Activated naive CD4-positive, alpha-beta T cell treated with anti-CD3 and anti-CD28 coated beads, Interleukin-2, amount 10 ng/mL, durations not matched to agents 7 days and 5 days (primary cell): ENCODE data around the gene ERICH4.

Experiments used
- CTCF ChIA-PET: fragments of 350-600 bp; sonication (Branson Sonifier 250); formaldehyde crosslinking; loops from one replicate; lab custom pipeline; 2021; ENCODE audit warnings: antibody characterized with exemption; lab: Charles Lee
- DNase-seq: peaks from one replicate; pipeline ENCODE4 v3.0.0-alpha.2; 2020
- H3K27ac Mint-ChIP-seq: one replicate; pipeline ENCODE4 v1.8.0; 2021; ENCODE audit warnings: mild to moderate bottlenecking, moderate library complexity, mixed read lengths
- H3K27me3 Mint-ChIP-seq: one replicate; pipeline ENCODE4 v1.8.0; 2021; ENCODE audit warnings: mild to moderate bottlenecking, mixed read lengths
- H3K36me3 Mint-ChIP-seq: one replicate; pipeline ENCODE4 v1.8.0; 2021; ENCODE audit warnings: mixed read lengths
- H3K4me1 Mint-ChIP-seq: one replicate; pipeline ENCODE4 v1.8.0; 2021; ENCODE audit warnings: mixed read lengths
- H3K4me3 Mint-ChIP-seq: one replicate; pipeline ENCODE4 v1.8.0; 2021; ENCODE audit warnings: mild to moderate bottlenecking, moderate library complexity, mixed read lengths
- H3K9me3 Mint-ChIP-seq: one replicate; pipeline ENCODE4 v1.8.0; 2021; ENCODE audit warnings: mixed read lengths

Gene ERICH4

DNA sequence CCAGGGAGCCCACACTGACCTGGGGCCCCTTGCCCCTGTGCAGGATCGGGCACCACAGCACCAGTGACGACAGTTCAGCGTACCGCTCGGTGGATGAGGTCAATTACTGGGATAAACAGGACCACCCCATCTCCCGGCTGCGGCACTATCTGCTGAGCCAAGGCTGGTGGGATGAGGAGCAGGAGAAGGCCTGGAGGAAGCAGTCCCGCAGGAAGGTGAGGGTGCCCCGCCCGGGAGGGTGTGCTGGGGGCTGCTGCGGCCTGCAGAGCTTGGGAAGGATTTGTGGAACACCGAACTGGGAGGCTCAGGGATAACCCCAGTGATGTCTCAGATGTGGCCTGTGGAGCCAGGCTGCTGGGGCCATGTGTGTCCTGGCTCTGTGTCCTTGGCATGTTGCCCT, 20.0 kb upstream of the ERICH4 start:
- Mint-ChIP-seq H3K4me1 (peaks cover 13% of the 10 kb centered on the region), H3K27ac (no peak overlapping the region)
- CTCF ChIA-PET: no interaction called here

DNA sequence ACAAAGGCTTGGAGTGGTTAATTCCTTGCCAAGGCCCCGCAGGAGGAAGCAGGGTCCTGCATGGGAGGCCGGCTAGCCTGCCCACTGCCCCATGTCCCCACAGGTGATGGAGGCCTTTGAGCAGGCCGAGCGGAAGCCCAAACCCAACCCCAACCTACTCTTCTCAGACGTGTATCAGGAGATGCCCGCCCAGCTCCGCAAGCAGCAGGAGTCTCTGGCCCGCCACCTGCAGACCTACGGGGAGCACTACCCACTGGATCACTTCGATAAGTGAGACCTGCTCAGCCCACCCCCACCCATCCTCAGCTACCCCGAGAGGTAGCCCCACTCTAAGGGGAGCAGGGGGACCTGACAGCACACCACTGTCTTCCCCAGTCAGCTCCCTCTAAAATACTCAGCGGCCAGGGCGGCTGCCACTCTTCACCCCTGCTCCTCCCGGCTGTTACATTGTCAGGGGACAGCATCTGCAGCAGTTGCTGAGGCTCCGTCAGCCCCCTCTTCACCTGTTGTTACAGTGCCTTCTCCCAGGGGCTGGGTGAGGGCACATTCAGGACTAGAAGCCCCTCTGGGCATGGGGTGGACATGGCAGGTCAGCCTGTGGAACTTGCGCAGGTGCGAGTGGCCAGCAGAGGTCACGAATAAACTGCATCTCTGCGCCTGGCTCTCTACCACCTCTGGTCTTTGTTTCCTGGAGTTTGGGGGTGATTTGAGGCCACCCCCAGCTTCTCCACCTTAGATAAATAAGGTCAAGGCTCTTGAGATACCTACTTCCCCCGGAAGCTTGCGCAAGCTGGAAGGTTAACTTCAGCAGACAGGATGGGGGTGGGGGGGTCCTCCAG, 18.4 kb upstream of the ERICH4 start:
- Mint-ChIP-seq H3K4me1 (peaks cover 27% of the 10 kb centered on the region), H3K27ac (no peak overlapping the region), H3K9me3 (no peaks in the 10 kb centered on the region), H3K36me3 (peaks cover 11% of the 10 kb centered on the region), H3K4me3 (no peak overlapping the region), H3K27me3 (no peaks in the 10 kb centered on the region)
- CTCF ChIA-PET: no interaction called here
- DNase-seq: no peak

More for the DNA sequence above, 20.0 kb upstream of the ERICH4 start:
- H3K9me3 Mint-ChIP-seq: no peaks in the 10 kb centered on the region
- no peak overlapping the region for H3K4me3 Mint-ChIP-seq
- peaks cover 14% of the 10 kb centered on the region for H3K36me3 Mint-ChIP-seq
- no peak for DNase-seq
- H3K27me3 Mint-ChIP-seq: no peaks in the 10 kb centered on the region

DNA sequence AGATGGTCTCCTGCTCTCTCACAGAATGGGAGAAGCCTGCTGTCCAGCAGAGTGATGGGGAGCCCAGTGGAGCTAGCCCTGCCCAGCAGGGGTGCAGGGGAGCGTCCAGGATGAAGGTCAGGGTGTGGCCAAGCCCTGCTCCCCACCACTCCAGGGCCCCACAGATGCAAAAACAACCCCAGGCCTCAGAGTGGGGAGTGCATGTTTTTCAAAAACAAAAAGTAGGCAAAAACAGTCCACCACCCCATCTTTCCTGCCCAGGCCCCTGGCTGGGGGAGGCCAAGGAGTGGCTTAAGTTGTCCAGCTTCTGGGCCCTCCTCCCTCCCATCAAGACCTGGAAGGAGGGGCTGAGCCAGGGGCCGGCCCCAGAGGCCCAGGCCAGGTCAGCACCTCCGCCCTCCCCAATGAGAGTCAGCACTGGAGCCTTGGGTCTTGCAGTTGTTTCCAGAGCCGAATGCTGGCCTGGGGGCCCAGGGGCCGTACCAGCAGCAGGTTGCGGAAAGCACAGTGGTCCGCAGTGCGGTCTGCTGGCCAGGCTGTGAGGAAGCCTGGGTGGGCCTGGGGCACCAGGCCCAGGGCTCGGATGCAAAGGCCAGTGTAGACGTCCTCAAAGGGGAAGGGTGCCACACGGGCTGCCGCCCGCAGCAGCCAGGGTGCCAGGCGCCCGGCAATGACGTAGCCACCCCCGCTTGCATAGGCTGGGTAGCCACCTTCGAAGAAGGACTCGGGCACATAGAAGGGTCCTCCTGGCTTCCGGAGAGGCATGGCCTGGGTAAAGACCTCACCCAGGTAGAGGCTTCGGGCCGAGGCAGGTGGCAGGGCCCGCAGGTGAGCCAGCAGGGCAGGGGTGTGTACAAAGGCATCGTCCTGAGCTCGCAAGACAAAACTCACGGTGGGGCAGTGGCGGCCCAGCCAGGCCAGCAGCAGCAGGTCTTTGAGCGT, 17.5 kb upstream of the ERICH4 start:
- no peak overlapping the region for H3K4me3 Mint-ChIP-seq
- CTCF ChIA-PET: no interaction called here
- H3K27ac Mint-ChIP-seq: peak overlapping the region; percentile 52
- no peaks in the 10 kb centered on the region for H3K27me3 Mint-ChIP-seq
- no peaks in the 10 kb centered on the region for H3K9me3 Mint-ChIP-seq
- H3K4me1 Mint-ChIP-seq: peaks cover 27% of the 10 kb centered on the region
- DNase-seq: no peak
- H3K36me3 Mint-ChIP-seq: peaks cover 11% of the 10 kb centered on the region

DNA sequence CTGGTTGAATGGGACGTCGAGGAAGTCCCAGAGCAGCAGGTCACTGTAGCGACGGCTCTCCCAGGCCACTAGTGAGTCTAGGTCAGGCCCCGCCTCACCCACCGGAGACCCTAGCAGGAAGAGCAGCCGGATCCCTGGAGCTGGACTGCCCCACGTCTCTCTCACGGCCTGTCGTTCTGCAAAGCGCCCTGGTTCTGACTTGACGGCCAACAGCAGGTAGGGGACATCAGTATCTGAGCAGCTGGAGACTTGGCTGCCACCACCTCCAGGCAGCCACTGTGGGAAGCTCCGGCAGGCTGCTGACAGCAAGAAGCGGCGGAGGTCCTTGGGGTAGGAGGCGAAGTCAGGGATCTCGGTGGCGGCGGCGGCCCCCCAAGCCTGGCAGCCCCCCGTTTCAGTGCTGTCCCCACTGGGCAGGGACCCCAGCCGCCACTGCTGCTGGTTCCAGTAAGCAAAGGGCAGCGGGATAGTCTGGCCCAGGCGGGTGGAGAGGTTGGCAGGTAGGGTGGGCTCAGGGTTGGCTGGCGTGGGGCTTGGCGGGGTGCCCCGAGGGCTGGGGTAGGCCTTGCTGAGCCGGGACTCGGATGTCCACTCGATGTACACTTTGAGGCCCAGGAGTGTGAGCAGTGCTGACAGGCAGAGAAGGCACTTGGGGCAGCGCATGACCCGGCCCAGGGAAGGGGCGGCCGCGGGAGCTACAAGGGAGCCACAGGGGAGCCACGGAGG, 16.7 kb upstream of the ERICH4 start:
- peaks cover 12% of the 10 kb centered on the region for H3K36me3 Mint-ChIP-seq
- H3K4me3 Mint-ChIP-seq: no peak overlapping the region
- H3K9me3 Mint-ChIP-seq: no peaks in the 10 kb centered on the region
- H3K4me1 Mint-ChIP-seq: peaks cover 27% of the 10 kb centered on the region
- H3K27me3 Mint-ChIP-seq: no peaks in the 10 kb centered on the region
- CTCF ChIA-PET: interaction anchor here (1.7 kb wide), 1 partner anchor 23 kb away, joined by 5 read pairs; no protein-coding TSS in a partner anchor
- H3K27ac Mint-ChIP-seq: peak overlapping the region; percentile 52
- no peak for DNase-seq

DNA sequence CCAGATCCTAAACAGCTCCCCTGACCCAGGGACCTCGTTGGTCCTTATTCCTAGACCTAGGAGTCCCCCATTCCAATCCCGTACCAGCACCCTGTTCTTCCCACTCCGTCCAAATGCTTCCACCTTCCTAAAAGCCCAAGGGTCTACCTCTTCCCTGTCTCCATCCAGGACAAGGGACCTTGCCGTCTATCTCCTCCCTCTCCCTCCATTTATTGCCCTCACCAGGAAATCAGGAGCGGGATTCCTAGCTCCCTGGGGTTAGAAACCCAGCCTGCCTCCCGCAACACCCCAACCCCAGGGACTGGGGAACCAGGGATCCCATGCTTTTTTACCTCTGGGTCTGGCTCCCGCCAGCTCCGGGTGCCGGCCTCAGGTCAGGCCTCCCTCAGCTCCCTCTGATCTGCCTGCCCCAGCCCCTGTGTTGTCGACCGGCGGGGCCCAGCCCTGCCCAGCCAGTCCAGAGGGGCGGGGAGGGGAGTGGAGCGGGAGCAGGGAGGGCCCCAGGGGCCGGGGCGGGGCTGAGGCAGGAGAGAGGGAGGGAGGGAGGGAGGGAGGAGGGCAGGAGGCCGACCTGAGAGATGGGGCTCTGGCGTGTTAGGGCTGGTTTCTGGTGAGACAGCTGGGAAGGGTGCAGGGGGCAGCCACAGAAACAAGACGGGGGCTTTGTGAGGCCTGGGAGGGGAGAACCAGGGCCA, 15.9 kb upstream of the ERICH4 start, which contains the start of gene B3GNT8:
Gene B3GNT8, minus strand, starts transcription at position 423 of the 695 bp plus-strand sequence. CDS start 596 bp downstream, outside the sequence.
- Mint-ChIP-seq H3K4me3 (peak within 1 kb of the TSS; percentile 81), H3K27me3 (no peaks in the 10 kb centered on the region), H3K27ac (peak within 1 kb of the TSS; percentile 78), H3K9me3 (no peaks in the 10 kb centered on the region), H3K4me1 (peaks cover 30% of the 10 kb centered on the region), H3K36me3 (peaks cover 13% of the 10 kb centered on the region)
- CTCF ChIA-PET: interaction anchor here (1.7 kb wide), 1 partner anchor 22 kb away, joined by 5 read pairs; no protein-coding TSS in a partner anchor
- peak; percentile 66 for DNase-seq

DNA sequence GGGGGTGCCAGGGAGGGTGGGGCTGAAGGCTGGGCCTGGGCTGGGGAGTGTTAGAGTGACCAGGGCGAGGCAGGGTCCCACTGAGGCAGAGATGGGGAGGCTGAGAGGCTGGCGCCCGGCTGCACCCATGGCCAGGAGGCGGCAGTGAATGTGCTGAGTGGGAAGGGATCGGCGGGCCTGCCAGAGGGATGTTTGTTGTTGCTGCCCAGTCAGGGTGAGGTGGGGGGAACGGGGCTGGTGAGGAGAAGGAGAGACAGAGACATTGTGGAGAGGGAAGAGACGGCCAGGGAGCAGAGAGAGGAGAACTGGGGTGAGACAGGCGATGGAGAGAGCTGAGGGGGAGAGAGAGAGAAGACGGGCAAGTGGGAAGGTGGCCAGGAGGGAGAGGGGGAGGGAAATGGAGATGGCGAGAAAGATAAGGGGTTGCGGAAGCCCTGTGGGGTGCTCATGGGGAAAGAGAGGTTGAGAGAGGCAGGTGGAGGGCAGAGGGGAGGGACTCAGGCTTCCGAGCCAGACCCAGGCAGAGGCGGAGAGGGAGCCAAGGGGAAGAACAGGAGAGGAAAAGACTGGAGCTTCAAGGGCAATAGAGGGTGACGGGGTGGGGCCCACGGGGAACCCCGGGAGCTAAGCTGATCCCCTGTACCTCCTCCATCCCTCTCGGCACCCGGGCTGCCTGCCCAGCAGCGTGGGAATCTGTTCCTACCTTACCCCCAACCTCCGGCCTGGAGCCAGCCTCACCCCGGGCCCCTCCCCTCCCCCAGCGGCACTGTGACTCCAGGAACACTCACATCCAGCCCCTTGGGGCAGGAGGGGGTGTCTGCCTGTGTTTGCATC, 15.1 kb upstream of the ERICH4 start:
- H3K36me3 Mint-ChIP-seq: peaks cover 18% of the 10 kb centered on the region
- H3K27ac Mint-ChIP-seq: peak overlapping the region; percentile 78
- no peaks in the 10 kb centered on the region for H3K27me3 Mint-ChIP-seq
- H3K4me3 Mint-ChIP-seq: peak overlapping the region; percentile 81
- CTCF ChIA-PET: interaction anchor here (0.8 to 2.3 kb wide), 3 partner anchors 11 to 32 kb away, joined by 3 to 10 read pairs (median 5); partner anchors contain the start of gene DMAC2
- peak; percentile 47 for DNase-seq
- H3K9me3 Mint-ChIP-seq: no peaks in the 10 kb centered on the region
- H3K4me1 Mint-ChIP-seq: peaks cover 30% of the 10 kb centered on the region

DNA sequence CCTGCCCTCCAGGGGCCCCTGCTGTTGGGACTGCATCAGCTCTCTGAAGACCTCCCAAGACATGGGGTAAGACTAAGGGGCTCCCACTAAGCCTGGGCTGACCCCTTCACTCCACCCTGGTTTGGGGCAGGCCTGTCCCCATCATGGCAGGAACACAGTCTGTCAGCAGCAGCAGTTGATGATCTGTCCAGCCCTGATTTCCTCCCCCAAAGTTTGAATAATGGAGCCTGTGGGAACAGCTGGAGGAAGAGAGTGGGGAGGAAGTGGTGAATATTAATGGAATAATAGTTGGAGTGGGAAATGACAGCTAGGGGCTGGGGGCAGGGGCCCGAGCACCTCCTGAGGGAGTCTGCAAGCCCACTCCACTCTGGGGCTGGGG, 14.5 kb upstream of the ERICH4 start:
- H3K36me3 Mint-ChIP-seq: peaks cover 22% of the 10 kb centered on the region
- CTCF ChIA-PET: interaction anchor here (0.8 to 2.3 kb wide), 3 partner anchors 10 to 225 kb away, joined by 3 to 10 read pairs (median 4); partner anchors contain the start of gene DMAC2
- peaks cover 30% of the 10 kb centered on the region for H3K4me1 Mint-ChIP-seq
- H3K27ac Mint-ChIP-seq: peak overlapping the region; percentile 64
- no peaks in the 10 kb centered on the region for H3K9me3 Mint-ChIP-seq
- H3K27me3 Mint-ChIP-seq: no peaks in the 10 kb centered on the region
- H3K4me3 Mint-ChIP-seq: peak overlapping the region; percentile 81
- DNase-seq: no peak

DNA sequence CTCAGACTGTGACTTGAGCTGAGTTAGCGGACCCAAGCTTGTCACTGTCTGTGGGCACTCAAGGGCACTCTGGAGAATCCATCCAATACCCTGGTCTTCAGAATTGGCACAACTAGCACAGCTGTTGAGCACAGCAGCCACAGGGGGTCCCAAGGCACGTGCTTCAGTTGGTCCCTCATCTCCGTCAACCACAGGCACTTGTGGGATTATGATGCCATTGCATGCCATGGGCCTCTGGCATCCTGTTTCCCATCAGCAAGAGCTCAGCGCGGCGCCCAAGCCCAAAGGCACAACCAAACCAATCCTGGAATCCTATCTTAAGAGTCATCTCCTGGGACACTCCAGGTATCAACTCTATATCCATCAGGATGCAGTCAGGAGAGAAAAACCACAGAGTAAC, 12.0 kb upstream of the ERICH4 start:
- Mint-ChIP-seq H3K36me3 (peaks cover 22% of the 10 kb centered on the region), H3K27ac (no peak overlapping the region), H3K4me3 (no peak overlapping the region), H3K27me3 (no peaks in the 10 kb centered on the region), H3K9me3 (no peaks in the 10 kb centered on the region), H3K4me1 (peaks cover 30% of the 10 kb centered on the region)
- DNase-seq: no peak
- CTCF ChIA-PET: interaction anchor here (0.7 to 1.7 kb wide), 7 partner anchors 8 to 165 kb away, joined by 3 to 4 read pairs (median 3); partner anchors contain the start of gene DMAC2

DNA sequence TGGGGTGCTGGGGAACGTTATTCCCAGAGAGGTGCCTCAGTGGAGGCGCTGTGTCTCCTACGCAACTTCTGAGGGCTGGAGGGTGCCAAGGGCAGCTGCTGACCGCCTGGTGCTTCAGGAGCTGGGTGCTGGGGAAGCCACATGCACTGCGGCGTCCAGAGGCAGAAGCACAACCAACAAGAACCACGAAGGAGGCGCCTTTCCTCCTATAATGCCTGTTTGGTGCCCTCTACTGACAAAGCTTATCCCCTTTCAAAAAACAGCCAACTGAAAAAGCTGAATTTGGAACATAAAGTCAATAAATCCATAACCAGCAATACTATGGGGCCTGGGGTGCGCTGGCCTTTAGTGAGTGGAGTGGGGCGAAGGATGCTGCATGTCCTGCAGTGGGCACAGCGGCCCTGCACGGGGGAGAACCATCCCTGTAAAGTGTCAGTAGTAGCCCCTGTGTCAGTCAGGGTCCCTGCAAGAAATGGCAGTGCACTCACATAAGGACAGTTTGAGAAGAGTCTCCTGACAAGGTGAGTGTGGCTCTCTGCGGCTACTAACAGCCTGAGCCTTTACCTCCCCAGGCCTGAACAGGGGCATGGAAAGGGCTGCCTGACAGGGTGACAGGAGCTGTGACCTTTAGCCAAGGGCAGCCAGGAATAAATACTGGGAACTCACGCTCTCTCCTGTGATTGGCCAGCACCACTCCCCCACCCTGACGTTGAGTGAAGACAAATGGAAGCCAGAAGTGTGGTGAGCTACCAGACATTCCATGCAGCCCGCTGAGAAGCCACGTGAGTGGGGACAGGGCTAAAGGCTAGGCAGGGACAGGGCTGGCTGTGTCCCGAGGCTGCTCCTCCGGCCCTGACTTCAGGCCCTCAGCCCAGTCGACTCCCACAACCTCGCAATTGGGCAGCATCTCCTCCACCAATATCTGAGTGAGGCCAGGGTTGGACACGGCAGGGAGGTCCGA, 11.2 kb upstream of the ERICH4 start:
- Mint-ChIP-seq H3K9me3 (no peaks in the 10 kb centered on the region), H3K4me1 (peaks cover 34% of the 10 kb centered on the region), H3K4me3 (no peak overlapping the region), H3K27ac (no peak overlapping the region), H3K27me3 (no peaks in the 10 kb centered on the region), H3K36me3 (peaks cover 29% of the 10 kb centered on the region)
- CTCF ChIA-PET: interaction anchor here (1.0 to 1.7 kb wide), 7 partner anchors 8 to 164 kb away, joined by 3 to 4 read pairs (median 3); partner anchors contain the start of genes DMAC2 and EXOSC5
- DNase-seq: peak; percentile 31

DNA sequence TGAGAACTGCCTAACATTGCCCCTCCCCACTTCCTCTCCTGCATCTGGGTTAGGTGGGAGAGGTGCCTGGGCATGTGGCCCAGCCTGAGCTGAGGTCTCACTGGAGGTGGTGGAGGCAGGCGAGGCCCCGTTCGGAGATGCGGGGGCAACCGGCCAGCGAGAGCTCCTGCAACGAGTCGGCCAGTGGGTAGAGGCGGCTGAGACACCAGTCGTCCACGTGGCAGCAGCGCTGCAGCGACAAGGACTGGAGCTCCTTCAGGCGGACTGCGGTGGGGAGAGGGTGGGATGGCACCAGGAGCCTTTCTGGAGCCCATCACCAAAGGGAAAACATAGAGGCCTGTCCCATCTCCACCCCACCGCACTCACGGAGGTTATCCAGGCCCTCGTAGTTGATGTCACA, 9.8 kb upstream of the ERICH4 start:
- no peak for DNase-seq
- Mint-ChIP-seq H3K27ac (no peak overlapping the region), H3K4me3 (no peak overlapping the region), H3K4me1 (peaks cover 25% of the 10 kb centered on the region), H3K27me3 (no peaks in the 10 kb centered on the region), H3K9me3 (no peaks in the 10 kb centered on the region), H3K36me3 (peaks cover 33% of the 10 kb centered on the region)
- CTCF ChIA-PET: no interaction called here

DNA sequence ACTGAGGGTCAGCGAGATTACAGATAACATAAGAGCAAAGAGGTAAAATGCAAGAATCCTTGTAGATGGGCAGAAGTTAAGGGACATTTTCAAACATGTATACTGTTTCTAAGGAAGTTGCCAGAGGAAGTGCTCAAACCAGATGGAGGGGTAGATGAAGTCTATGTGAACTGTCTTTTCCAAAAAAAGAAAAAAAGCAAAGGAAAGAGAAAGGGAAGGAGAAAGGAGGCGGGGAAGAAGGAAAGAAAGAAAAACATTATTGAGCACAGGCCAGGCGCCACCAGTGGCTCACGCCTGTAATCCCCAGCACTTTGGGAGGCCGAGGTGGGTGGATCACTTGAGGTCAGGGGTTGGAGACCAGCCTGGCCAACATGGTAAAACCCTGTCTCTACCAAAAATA, 8.5 kb upstream of the ERICH4 start:
- Mint-ChIP-seq H3K27ac (peak overlapping the region; percentile 12), H3K36me3 (peaks cover 33% of the 10 kb centered on the region), H3K4me1 (peaks cover 13% of the 10 kb centered on the region), H3K9me3 (no peaks in the 10 kb centered on the region), H3K4me3 (no peak overlapping the region), H3K27me3 (no peaks in the 10 kb centered on the region)
- CTCF ChIA-PET: no interaction called here
- DNase-seq: no peak
